Smooth muscle cell (in vitro differentiated cells): ENCODE results near the gene UBD. TPM values are rescaled to one million over a fixed set of nuclear protein-coding genes. Genes with fewer than 3 reads are reported as not detected.

Source experiments
- DNase-seq: peaks from one replicate; lab custom pipeline; 2025; ENCODE audit not compliant: unreplicated experiment; lab: John Stamatoyannopoulos, UW
- H2AFZ ChIP-seq: fragments of 200-600 bp; sonication (generic); 2 replicates; pipeline ENCODE4 v1.6.0; 2016; ENCODE audit warnings: antibody characterized with exemption, low read depth, mild to moderate bottlenecking
- H3F3A ChIP-seq: fragments of 200-600 bp; sonication (generic); 2 replicates; pipeline ENCODE4 v1.6.0; 2017; ENCODE audit warnings: antibody characterized with exemption, low read depth
- H3K27ac ChIP-seq: fragments of 200-600 bp; sonication (generic); 2 replicates; pipeline ENCODE4 v1.5.1; 2016; ENCODE audit warnings: low read depth, mild to moderate bottlenecking
- H3K27me3 ChIP-seq: fragments of 200-600 bp; sonication (generic); 2 replicates; pipeline ENCODE4 v1.6.1; 2016; ENCODE audit warnings: low read depth, mild to moderate bottlenecking
- H3K36me3 ChIP-seq: fragments of 200-600 bp; sonication (generic); 2 replicates; pipeline ENCODE4 v1.5.1; 2016; ENCODE audit warnings: low read depth
- H3K4me1 ChIP-seq: fragments of 200-600 bp; sonication (generic); 2 replicates; pipeline ENCODE4 v1.5.1; 2016; ENCODE audit warnings: low read depth
- H3K4me2 ChIP-seq: fragments of 200-600 bp; sonication (generic); 2 replicates; pipeline ENCODE4 v1.6.0; 2016; ENCODE audit warnings: mild to moderate bottlenecking
- H3K4me3 ChIP-seq: fragments of 200-600 bp; sonication (generic); 2 replicates; pipeline ENCODE4 v1.5.1; 2016; ENCODE audit warnings: mild to moderate bottlenecking
- H3K79me2 ChIP-seq: fragments of 200-600 bp; sonication (generic); 2 replicates; pipeline ENCODE4 v1.6.0; 2016; ENCODE audit warnings: low read depth, mild to moderate bottlenecking
- H3K9ac ChIP-seq: fragments of 200-600 bp; sonication (generic); 2 replicates; pipeline ENCODE4 v1.6.0; 2016; ENCODE audit warnings: low read depth
- H3K9me3 ChIP-seq: fragments of 200-600 bp; sonication (generic); replicated peaks from 2 replicates; pipeline ENCODE4 v1.5.1; 2016; ENCODE audit warnings: low read depth
- H4K20me1 ChIP-seq: fragments of 200-600 bp; sonication (generic); 2 replicates; pipeline ENCODE4 v1.6.0; 2016; ENCODE audit warnings: low read depth
- WGBS: methylation state at CpG from one replicate; pipeline ENCODE4 v1.1.7; 2016; ENCODE audit warnings: low lambda C conversion rate; 5-methylcytosine and 5-hydroxymethylcytosine counted together
- polyA plus RNA-seq: library from polyadenylated mRNA; unstranded; fragments of >200 nt; fragmentation: Nextera tagmentation; extraction: Ambion mirVana; gene quantifications from 2 replicates; pipeline ENCODE4 v1.2.1, GENCODE V29; 2016
- total RNA-seq: library from RNA; depleted of rRNA; stranded (reverse); fragments of >200 nt; gene quantifications from 2 replicates; pipeline ENCODE4 v1.2.3, GENCODE V29; 2014
- TF ChIP-seq, protein P1 (sequence below): fragments of 200-600 bp; sonication (generic); IDR thresholded peaks from 2 replicates; pipeline ENCODE4 v1.5.1; 2017; ENCODE audit warnings: borderline replicate concordance, mild to moderate bottlenecking, antibody characterized with exemption; ENCODE audit not compliant: insufficient read depth, poor library complexity, severe bottlenecking

The UBD gene
- total and polyA plus RNA-seq, 2 experiments from 2014 or later, result 0.38 TPM; not detected in 1

DNA sequence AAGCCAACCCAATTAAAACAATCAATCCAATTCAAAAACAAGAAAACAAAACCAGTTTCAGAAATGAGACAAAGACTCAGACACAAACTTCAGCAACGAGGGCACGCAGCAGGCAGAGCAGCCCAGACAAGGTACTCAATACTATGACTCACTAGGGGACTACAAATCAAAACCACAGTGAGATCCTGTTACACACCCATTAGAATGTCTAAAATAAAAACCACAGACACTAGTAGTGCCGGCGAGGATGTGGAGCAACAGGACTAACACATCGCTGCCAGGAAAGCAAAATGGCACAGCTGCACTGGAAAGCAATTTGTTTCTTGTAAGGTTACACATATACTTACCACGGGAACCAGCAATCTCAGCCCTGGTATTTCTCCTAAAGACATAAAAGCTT, 43.4 kb downstream of the UBD start:
- 47% methylated on average over 6 of the region's 6 CpGs for WGBS
- no peaks in the 10 kb centered on the region for H3F3A ChIP-seq
- H3K9ac ChIP-seq, result no peak overlapping the region
- no peaks in the 10 kb centered on the region for H3K36me3 ChIP-seq
- no peak overlapping the region for H3K4me3 ChIP-seq
- TF ChIP-seq, protein P1, sequence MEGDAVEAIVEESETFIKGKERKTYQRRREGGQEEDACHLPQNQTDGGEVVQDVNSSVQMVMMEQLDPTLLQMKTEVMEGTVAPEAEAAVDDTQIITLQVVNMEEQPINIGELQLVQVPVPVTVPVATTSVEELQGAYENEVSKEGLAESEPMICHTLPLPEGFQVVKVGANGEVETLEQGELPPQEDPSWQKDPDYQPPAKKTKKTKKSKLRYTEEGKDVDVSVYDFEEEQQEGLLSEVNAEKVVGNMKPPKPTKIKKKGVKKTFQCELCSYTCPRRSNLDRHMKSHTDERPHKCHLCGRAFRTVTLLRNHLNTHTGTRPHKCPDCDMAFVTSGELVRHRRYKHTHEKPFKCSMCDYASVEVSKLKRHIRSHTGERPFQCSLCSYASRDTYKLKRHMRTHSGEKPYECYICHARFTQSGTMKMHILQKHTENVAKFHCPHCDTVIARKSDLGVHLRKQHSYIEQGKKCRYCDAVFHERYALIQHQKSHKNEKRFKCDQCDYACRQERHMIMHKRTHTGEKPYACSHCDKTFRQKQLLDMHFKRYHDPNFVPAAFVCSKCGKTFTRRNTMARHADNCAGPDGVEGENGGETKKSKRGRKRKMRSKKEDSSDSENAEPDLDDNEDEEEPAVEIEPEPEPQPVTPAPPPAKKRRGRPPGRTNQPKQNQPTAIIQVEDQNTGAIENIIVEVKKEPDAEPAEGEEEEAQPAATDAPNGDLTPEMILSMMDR, result no peak
- no peaks in the 10 kb centered on the region for H3K9me3 ChIP-seq
- H3K4me1 ChIP-seq, result no peaks in the 10 kb centered on the region
- no peaks in the 10 kb centered on the region for H4K20me1 ChIP-seq
- peak overlapping the region; percentile 71 for H3K27ac ChIP-seq
- H3K79me2 ChIP-seq, result no peaks in the 10 kb centered on the region
- no peak overlapping the region for H3K4me2 ChIP-seq
- H3K27me3 ChIP-seq, result no peaks in the 10 kb centered on the region
- H2AFZ ChIP-seq, result no peak overlapping the region
- DNase-seq, result no peak

DNA sequence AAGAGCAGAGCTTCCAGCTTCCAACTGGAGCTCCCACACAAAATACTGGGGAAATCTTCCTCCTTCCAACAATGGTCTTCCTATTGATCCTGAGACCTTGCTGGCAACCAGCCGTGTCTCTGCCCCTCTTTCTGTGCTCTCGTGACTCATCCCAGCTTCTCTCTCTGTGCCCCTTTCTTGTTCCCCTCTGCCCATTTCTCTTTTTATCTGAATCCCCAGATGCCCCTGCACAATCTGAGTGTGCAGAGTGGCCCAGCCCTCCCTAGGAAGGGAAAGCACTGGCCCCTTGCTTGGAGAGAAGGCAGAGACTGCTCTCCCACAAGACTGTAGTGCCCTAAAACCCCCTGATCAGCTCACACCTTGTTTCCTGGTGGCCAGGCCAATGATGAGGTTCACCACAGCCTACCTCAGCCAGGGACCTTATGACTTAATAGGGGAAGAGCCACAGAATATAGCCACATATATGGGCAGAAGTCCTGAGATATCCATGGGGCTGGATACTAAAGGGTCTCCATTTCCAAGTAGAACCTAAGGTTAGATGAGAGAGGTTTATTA, 48.7 kb downstream of the UBD start:
- 85% methylated on average over 2 of the region's 2 CpGs for WGBS
- H2AFZ ChIP-seq, result no peak overlapping the region
- no peak for DNase-seq
- no peak overlapping the region for H3K4me3 ChIP-seq
- H3K27me3 ChIP-seq, result no peaks in the 10 kb centered on the region
- no peak overlapping the region for H3K4me2 ChIP-seq
- H3K27ac ChIP-seq, result no peak overlapping the region
- no peaks in the 10 kb centered on the region for H3K79me2 ChIP-seq
- H3F3A ChIP-seq, result no peaks in the 10 kb centered on the region
- no peaks in the 10 kb centered on the region for H3K9me3 ChIP-seq
- TF ChIP-seq, protein P1, result no peak
- H4K20me1 ChIP-seq, result no peaks in the 10 kb centered on the region
- no peaks in the 10 kb centered on the region for H3K36me3 ChIP-seq
- H3K4me1 ChIP-seq, result no peaks in the 10 kb centered on the region
- H3K9ac ChIP-seq, result no peak overlapping the region

DNA sequence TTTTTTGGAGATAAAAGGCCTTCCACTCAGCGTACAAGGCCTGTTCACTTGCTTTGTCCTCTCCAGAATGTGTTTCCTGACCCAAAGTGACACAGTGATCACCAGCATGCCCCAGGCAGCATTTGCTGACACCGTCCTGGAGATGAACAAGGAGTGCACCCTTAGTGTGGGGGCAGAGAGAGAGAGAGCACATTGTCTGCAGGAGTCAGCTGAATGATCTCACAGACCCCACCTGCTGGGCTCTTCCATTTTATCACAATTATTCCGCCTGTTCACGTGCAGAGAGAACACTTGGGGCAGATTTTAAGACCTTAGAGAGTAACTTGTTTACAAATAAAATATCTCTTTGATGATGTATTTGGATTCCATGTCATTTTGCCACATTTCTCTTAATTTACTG, 49.3 kb downstream of the UBD start:
- Histone ChIP-seq H3K9ac (no peak overlapping the region), H3K9me3 (no peaks in the 10 kb centered on the region), H3F3A (no peaks in the 10 kb centered on the region), H2AFZ (no peak overlapping the region), H3K4me2 (no peak overlapping the region), H3K36me3 (no peaks in the 10 kb centered on the region), H3K4me1 (no peaks in the 10 kb centered on the region), H3K27ac (no peak overlapping the region), H3K4me3 (no peak overlapping the region), H3K79me2 (no peaks in the 10 kb centered on the region), H4K20me1 (no peaks in the 10 kb centered on the region), H3K27me3 (no peaks in the 10 kb centered on the region)
- WGBS, result 67% methylated on average over 4 of the region's 4 CpGs
- DNase-seq, result no peak
- TF ChIP-seq, protein P1, result no peak

DNA sequence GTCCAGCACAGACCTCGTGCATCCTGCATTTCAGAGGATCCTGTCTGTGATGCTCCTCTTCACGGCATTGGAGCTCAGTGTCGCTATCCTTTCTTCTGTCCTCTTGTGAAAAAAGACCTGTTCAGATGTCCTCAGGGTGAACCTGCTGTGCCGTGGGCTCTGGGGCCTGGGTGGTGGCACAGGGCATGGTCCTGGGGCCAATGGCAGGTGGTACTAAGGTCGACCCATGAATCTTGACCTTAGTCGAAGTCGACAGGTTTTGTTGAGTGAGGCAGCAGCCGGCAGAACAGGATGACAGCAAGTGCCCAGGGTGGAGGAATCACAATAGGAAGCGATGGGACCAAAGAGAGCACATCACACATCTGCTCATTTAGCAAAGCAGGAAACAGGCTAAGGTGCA, 49.8 kb downstream of the UBD start:
- Histone ChIP-seq H3K79me2 (no peaks in the 10 kb centered on the region), H3K4me3 (no peak overlapping the region), H2AFZ (no peak overlapping the region), H3K4me2 (no peak overlapping the region), H3F3A (no peaks in the 10 kb centered on the region), H3K9ac (no peak overlapping the region), H3K27ac (no peak overlapping the region), H3K27me3 (no peaks in the 10 kb centered on the region), H4K20me1 (no peaks in the 10 kb centered on the region), H3K9me3 (no peaks in the 10 kb centered on the region), H3K4me1 (no peaks in the 10 kb centered on the region), H3K36me3 (no peaks in the 10 kb centered on the region)
- DNase-seq, result no peak
- TF ChIP-seq, protein P1, result no peak
- 84% methylated on average over 9 of the region's 9 CpGs for WGBS
